ENCODE data around the gene MAN2A2.

Gene MAN2A2

GRCh38 chr15:90914305-90915080, 11.4 kb downstream of the MAN2A2 start:
- H3K4me3 ChIP-seq (ENCODE audit: control insufficient read depth, low read depth, low read length), result no peak overlapping the region
- TF ChIP-seq, protein P1, sequence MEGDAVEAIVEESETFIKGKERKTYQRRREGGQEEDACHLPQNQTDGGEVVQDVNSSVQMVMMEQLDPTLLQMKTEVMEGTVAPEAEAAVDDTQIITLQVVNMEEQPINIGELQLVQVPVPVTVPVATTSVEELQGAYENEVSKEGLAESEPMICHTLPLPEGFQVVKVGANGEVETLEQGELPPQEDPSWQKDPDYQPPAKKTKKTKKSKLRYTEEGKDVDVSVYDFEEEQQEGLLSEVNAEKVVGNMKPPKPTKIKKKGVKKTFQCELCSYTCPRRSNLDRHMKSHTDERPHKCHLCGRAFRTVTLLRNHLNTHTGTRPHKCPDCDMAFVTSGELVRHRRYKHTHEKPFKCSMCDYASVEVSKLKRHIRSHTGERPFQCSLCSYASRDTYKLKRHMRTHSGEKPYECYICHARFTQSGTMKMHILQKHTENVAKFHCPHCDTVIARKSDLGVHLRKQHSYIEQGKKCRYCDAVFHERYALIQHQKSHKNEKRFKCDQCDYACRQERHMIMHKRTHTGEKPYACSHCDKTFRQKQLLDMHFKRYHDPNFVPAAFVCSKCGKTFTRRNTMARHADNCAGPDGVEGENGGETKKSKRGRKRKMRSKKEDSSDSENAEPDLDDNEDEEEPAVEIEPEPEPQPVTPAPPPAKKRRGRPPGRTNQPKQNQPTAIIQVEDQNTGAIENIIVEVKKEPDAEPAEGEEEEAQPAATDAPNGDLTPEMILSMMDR (conservative IDR thresholded peaks at IDR 0.05; ENCODE audit: control insufficient read depth, insufficient read depth, low read depth, low read length), result no peak
- no peak for DNase-seq (ENCODE audit: low read depth)

DNA sequence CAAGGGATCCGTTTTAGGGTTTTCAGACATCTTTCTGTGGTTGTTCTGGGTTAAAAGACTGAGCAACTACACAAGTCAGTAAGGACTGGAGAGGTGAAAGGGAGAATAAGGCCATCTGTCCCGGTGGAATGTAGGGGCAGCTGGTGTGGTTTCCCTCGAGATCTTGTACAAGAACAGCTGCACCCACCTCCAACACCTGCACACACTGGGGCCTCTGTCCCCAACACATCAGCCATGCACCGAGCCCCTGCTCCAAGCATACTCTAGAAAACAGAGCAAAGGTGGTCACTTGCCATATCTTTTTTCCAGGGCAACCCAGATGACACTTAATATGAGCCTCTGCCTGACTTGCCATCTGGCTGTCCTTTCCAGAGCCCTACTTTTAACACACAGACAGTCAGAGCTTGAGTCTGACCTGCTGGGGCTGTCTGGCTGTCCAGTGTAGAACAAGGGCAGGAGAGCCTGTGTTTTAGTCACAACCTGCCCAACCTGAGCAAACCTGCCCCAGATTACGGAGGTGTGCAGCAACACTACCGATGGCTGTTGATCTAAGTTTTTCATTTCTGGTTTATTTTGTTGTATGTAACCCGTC, 12.2 kb downstream of the MAN2A2 start:
- H3K4me3 ChIP-seq (ENCODE audit: control insufficient read depth, low read depth, low read length), result no peak overlapping the region
- TF ChIP-seq, protein P1 (conservative IDR thresholded peaks at IDR 0.05; ENCODE audit: control insufficient read depth, insufficient read depth, low read depth, low read length), result no peak
- DNase-seq (ENCODE audit: low read depth), result no peak

DNA sequence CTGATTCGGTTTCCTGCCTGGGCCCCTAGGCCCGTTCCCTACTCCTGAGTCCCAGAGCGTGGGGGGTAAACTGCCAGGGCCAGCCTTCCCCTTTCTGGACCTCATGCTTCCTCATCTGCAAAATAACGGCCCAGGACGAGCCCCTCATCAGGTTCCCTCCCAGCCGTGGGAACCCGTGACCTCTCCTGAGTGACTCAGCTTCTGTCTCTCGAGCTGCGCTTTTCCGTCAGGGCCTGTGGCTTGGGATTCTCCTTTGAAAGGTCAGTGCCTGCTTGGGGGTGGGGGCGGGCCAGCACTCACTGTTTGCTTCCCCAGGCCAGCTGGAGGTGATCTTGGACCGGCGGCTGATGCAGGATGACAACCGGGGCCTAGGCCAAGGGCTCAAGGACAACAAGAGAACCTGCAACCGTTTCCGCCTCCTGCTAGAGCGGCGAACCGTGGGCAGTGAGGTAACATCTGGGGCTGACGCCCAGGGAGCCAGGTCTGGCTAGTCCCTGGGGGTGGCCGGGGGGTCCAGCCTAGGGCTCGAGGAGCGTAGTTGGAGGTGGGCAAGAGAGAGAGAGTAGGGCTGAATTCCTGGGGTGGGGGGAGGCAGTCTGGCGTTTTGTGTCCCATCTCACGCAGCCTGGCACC, 12.8 kb downstream of the MAN2A2 start:
- TF ChIP-seq, protein P1 (conservative IDR thresholded peaks at IDR 0.05; ENCODE audit: control insufficient read depth, insufficient read depth, low read depth, low read length), result no peak
- H3K4me3 ChIP-seq (ENCODE audit: control insufficient read depth, low read depth, low read length), result no peak overlapping the region
- DNase-seq (ENCODE audit: low read depth), result no peak

DNA sequence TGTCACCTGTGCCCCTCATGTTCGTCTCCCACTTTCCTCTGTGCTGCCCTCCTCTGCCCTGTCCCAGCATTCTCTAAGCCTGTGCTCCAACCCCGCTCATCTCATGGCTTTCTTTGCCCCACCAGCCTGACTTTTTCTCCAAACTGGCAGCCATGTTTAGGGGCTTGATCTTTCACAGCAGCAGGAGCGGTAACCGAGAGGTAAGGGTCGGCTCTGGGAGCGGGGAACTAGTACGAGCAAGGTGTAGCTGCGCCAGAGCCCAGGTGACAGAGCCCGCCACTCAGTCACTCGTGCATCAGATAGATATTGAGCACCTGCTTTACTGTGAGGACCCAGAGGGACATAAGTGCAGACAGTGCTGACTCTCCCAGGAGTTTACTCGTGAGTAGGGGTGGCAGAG, 13.4 kb downstream of the MAN2A2 start:
- TF ChIP-seq, protein P1 (conservative IDR thresholded peaks at IDR 0.05; ENCODE audit: control insufficient read depth, insufficient read depth, low read depth, low read length), result no peak
- no peak overlapping the region for H3K4me3 ChIP-seq (ENCODE audit: control insufficient read depth, low read depth, low read length)
- no peak for DNase-seq (ENCODE audit: low read depth)

DNA sequence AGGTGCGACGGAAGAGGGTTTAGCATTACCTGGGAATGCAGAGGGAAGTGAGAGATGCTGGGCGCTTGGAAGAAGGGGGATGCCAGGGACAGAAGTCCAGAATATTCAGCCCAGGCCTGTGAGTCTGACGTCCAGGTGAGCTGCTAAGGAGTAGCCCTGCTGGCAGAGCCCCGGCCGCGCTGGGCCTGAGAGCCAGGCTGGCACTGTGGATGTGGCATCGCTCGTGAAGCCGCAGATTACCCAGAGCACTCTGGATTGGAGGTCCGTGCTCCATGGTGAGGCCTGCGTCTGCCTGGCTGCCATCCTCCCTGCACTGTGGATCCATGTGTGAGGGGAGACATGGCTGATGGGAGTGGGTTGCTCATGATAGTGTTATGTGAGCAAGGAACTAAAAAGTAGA, 14.5 kb downstream of the MAN2A2 start:
- no peak for DNase-seq (ENCODE audit: low read depth)

DNA sequence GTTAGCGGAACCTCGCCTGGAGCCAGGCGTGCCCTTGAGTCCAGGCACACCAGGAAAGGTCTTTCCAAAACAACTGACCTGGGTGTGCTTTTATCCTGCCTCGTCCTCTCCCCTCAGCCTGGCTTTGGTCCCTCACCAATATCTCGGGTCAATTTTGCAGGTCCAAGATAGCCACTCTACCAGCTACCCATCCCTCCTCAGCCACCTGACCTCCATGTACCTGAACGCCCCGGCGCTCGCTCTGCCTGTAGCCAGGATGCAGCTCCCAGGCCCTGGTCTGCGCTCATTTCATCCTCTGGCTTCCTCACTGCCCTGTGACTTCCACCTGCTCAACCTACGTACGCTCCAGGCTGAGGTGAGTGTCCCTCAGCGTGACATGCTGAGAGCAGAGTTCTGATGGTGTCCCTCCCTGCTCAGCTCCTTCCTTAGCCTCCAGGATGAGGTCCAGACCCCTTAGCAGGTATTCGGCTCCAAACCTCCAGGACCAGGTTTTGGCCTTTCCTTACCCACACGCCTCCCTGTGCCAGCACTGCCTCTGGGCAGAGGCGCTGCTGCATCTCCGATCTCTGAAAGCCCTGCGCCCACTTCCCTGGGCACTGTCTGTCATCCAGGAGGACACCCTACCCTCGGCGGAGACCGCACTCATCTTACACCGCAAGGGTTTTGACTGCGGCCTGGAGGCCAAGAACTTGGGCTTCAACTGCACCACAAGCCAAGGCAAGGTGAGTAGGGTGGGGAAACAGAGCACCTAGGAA, 15.1 kb downstream of the MAN2A2 start:
- DNase-seq (ENCODE audit: low read depth), result no peak
- H3K4me3 ChIP-seq (ENCODE audit: control insufficient read depth, low read depth, low read length), result no peak overlapping the region
- TF ChIP-seq, protein P1 (conservative IDR thresholded peaks at IDR 0.05; ENCODE audit: control insufficient read depth, insufficient read depth, low read depth, low read length), result no peak

More for the DNA sequence above, 14.5 kb downstream of the MAN2A2 start:
- H3K4me3 ChIP-seq (ENCODE audit: control insufficient read depth, low read depth, low read length), result no peak overlapping the region
- TF ChIP-seq, protein P1 (conservative IDR thresholded peaks at IDR 0.05; ENCODE audit: control insufficient read depth, insufficient read depth, low read depth, low read length), result no peak

Data from fibroblast of mammary gland (primary cell).